ENCODE measurements around the gene IFI27L1.
A peak's percentile ranks its signal among the peaks of the same experiment; 100 is the strongest.
"Not testable (repeated sequence)": the region's sequence is repeated elsewhere in the genome, so short reads cannot be mapped to it uniquely, and the experiment has no call there.

The IFI27L1 gene

DNA sequence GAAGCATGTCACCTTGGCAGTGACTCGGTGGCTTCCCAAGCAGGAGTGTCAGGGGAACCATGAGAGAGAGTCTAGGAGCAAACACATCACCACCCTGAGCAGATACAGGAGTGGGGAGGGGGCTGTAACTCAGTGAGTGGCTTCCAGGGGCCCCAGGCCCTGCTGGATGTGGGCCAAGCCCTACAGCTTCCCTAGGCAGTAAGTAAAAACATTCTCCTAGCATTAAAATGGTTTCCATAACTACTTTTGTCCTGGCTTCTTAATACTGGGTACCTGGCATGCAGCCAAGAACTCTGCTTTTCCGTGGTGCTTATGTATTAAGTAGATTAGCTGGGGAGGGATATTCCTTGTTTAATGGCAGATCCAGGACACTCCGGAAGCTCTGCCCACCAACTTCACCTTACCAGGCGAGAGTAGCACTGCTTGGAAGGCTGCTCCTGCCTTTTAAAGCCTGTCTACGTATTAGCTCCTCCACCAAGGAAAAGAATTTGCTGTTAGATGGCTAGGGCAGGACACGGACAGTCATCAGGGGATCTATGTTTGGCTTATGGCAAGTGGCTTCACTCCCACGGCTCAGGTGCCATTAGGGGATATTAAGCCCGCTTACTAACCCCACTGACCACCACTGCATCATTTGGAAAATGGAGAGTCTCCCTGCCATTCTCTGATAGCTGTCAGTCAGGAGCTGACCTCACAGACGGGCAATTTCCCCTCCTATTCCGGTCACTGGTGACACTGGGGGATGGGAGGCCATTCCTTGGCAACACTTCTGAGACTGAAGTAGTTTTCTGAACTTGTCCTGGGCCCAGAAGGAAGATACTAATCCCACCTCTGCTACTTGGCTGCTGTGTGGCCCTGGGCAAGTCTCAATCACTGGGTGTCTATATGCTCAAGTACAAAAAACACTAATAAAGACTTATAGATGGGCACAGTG is 32.2 kb upstream of the IFI27L1 start:
- no peak for DNase-seq (ENCODE audit: low read depth)

DNA sequence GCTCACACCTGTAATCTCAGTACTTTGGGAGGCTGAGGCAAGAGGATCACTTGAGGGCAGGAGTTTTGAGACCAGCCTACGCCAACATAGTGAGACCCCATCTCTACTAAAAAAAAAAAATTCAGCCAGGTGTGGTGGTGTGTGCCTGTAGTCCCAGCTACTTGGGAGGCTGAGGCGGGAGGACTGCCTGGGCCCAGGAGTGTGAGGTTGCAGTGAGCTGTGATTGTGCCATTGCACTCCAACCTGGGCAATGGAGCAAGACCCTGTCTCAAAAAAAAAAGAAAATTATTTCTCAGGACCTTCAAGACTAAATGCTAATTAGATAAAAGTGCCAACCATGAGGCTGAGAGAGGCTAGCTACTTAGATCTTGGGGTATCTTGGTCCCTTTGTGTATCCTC is 31.5 kb upstream of the IFI27L1 start:
- DNase-seq (ENCODE audit: low read depth): no peak

DNA sequence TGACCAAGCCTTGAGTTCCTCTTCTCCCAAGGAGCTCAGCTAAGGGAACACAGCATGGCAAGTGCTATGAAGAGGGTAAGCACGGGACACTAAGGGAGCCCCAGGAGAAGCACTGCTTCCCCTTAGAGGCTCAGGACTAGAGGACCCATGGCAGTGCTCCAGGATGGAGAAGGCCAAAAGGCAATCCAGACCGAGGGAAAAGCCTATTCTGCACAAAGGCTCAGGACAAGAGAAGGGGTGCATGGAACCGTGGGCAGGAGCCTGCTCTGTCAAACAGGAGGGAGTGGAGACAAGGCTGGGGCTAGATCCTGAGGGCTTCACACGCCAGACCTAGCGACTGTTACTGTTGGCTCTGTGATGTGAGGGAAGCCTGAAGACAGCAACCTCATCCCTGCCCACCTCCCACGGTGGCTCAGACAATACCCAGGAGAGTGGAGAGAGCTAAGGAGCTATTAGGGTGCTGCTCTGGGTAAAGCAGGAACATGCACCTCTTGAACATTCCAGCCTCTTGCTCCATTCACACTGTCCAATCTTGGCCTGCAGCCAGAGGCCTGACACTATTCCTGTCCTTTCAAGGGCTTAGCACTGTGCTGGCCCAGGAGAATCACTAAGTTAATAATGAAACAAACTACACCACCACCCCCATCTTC is 30.8 kb upstream of the IFI27L1 start:
- DNase-seq (ENCODE audit: low read depth): no peak

DNA sequence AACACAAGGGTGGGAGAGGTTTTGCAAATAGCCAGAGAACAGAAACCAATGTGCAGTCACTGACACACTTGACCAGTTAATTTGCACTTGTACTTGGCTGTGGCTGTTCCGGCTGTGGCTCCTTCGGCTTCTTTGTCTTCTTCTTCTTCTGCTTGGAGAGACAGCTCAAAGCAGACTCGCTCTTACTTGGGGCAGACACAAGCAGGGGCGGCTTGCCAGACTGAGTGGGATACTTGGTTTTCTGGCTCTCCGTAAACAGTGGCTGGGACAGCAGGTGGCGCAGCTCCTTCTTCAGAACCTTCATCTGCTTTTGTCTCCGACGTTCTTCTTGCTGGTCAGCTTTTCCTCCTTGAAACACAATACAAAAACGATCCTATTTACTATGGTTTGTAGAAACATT is 30.0 kb upstream of the IFI27L1 start:
- DNase-seq (ENCODE audit: low read depth): peak; percentile 42

DNA sequence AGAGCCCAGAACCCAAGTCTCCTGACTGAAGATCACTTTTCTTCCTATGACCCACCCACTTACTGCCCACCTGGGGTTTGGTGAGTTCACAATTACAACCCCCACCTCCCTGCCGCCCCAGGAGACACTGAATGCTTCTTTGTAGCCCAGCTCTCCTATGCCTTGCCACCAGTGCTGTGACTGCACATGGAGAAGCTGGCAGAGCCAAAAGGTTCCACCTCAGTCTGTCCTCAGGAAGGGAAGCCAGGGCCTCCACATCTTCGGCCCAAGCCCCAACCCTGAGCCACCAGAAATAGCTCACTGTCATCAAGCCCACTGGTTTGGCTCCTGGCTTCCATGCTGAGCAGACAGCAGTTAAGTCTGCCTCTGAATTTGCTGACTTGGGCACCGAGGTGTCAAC is 29.3 kb upstream of the IFI27L1 start:
- no peak for DNase-seq (ENCODE audit: low read depth)

DNA sequence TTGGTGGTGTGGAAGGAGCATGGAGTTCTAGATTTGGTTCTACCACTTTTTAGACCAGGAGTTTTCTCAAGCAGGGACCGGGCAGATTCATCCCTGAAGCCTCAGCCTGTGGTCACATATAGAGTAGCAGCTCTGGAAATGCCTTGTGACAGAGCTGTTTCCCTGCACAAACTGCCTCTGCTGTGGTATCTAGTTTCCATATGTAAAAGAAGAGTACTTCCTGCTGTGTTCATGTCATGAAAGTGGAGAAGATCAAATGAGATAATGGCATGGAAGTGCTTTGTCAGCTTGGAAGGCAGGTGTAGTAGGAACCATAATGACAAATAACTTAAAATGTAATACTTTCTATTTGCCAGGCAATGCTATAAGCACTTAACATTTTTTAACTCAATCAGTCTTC is 28.9 kb upstream of the IFI27L1 start:
- DNase-seq (ENCODE audit: low read depth): no peak

DNA sequence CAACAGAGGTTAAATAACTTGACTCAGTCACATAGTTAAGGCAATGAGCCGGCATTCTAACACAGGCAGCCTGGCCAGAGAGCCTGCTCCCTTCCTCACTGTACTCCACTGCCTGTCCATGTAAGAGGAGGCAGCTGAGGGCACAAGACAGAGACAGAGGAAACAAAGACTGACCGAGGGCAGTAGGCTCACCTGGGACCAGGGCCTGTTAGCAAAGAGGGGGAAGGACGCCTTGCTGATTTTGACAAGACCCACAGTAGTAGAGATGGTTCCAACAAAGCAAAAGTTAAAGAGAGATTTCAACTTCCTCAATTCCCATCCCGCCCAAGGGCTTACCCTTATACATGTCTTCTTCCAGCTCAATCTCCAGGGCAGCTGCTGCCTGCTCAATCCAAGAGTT is 28.4 kb upstream of the IFI27L1 start:
- no peak for DNase-seq (ENCODE audit: low read depth)

DNA sequence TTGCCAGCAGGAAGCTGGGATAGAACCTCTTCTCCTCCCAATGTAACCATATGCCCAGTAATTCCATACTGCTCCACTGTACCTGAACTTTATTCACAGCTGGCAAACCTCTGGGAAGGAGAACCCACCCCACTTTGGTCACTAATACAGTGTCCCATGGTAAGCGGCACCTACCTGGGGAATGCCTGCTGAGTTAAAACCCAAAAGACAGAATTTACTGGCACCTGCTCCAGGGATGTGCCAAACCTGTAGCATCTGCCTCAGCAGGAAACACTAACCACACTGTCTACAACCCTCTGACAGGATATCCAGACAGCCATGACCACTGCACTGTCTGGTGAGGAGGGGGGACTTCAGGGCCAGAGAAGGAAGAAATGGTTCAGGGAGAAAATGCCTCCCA is 26.7 kb upstream of the IFI27L1 start:
- DNase-seq (ENCODE audit: low read depth): no peak

DNA sequence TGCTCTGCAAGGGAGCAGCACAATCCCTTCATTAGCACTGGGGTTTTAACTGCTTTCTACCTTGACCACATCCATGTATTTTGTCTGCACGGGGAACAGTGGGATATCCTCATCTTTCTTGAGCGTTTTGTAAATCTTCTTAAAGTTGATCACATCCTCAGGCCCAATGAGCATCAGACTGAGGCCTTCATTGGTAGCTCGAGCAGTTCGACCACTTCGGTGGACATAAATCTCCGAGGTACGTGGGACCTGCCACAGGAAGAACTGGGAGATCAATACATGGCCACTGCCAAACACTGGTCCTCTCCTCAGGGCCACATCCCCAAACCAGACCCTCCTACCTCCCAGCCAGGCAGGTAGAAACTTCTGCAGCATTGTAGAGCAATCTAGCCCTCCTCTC is 26.2 kb upstream of the IFI27L1 start:
- DNase-seq (ENCODE audit: low read depth): no peak

DNA sequence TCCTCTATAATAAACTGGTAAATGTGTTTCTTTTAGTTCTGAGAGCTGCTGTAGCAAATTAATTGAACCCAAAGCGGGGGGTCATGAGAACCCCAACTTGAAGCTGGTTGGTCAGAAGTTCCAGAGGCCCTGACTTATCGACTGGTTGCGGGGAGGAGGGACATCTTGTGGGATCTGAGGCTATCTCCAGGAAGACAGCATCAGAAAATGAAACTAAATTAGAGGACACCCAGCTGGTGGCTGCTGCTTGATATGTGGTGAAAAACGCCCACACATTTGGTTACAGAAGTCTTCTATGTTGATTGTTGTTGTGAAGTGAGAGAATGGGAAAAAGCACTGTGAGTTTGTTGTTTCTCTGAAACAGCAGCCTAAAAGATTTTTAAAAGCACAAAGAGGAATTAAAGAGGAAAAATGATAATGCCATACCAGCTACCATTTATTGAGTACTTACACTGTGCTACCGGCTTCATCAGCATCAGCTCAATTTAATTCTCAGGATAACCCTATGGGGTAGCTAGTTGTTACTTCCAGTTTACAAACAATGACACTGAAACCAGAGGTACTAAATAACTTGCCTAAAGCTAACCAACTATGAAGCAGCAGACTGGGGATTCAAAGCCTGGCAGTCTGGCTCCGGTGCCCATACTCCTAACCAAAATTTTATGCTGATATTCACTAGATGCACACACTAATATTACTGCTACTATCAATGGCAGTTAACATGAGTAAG is 24.4 kb upstream of the IFI27L1 start:
- DNase-seq (ENCODE audit: low read depth): peak; percentile 17

DNA sequence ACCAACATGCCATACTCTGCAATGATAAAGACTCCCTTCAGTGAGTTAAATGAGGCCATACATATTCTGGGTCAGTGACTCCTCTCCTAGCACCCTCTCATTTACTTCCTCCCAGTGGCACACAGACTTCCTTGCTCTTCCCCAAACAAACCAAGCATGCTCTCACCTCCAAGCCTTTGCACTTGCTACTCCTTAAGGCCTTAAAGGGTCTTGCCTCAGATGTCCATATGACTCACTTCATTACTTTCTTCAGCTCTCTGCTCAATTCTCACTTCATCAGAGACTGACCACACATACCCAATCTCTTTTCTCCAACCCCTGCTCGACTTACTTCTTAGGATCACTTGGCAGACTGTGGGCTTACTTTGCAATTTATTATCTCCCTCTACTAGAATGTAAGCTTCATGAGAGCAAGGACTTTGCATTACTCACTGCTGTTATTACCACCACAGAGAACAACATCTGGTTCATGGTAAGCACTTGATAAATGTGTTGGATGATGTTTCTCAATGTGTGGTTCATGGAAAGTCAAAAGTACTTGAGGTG is 22.9 kb upstream of the IFI27L1 start:
- peak; percentile 8 for DNase-seq (ENCODE audit: low read depth)

DNA sequence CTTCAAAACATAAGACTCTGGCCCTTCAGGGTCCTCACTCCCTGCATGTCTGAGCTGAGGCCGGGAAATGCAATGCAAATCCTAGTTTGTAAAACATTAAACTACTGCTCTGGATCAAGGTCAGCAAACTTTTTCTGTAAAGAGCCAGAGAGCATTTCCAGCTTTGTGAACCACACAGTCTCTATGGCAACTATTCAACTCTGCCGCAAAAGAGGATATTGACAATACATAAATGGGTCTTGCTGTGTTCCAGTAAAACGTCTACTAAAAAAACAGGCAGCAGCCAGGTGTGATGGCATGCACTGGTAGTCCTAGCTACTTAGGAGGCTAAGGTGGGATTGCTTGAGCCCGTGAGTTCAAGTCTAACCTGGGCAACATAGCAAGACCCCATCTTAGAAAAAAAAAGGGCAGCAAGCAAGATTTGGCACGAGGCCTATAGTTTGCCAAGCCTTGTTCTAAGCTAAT is 22.4 kb upstream of the IFI27L1 start:
- no peak for DNase-seq (ENCODE audit: low read depth)

DNA sequence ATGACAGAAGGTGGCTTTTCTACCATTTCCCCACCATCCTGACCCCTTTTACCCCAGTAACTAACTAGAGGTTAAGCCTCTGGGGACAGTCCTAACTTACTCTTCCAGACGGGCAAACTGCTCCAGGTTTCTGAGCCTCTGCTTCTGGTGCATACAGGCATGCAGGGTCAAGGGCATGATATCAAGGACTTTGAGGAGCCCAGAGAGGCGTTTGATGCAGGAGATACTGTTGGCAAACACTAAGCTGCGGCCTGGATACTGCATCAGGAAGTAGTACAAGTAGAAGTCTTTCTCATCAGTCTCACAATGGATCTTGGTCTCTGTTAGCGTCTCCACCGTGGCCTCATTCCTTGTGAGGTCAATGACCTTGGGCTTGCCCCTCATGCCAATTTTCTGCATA is 21.1 kb upstream of the IFI27L1 start:
- DNase-seq (ENCODE audit: low read depth): no peak

DNA sequence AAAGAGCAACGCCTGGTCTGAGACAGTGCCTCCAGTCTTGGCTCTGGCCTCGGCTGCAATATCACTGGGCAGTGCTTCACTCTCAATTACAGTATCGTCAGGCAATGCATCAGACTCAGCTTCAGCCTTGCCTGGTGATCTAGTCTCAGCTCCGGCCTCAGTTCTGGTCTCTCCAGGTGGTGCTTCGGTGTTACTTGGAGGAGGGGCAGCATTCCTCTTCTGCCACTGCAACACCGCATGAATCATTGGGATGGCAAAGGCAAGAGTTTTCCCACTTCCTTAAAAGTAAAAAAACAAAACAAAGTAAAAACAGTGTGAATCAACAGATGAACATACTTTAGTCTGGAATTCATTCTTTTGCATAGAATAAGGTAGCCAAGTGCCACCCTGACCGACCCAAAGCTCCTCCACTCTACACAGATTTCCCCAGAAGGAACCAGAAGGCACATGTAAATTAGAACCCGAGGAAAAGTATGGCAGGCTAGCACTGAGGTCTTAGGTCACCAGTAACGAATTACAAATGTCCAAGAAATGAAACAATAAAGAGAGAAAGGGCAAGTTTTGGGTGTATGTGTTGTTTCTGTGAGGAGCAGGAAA is 18.7 kb upstream of the IFI27L1 start:
- DNase-seq (ENCODE audit: low read depth): peak; percentile 62

DNA sequence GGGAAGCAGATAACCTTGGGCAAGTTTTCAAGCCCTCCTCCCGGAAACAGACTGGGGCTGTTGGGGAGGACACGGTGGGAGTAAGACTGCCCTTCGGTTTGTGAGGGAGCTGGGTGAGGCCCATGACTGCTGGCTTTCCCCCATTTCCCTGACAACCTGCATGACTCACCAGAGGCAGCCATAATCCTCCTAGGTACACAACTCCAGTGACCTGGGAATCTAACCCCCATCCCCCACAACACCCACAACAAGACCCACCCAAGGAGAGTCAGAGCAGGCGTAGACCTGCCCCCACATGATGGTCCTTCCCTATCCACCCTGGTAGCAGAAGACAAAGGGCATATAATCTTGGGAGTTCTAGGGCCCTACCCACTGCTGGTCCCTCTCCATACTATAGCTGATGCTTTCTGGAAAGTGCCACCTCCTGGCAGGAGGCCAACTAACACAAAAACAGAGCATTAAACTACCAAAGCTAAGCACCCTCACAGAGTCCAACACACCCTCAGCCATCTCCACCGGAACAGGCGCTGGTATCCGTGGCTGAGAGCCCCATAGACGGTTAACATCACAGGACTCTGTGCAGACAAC is 14.9 kb upstream of the IFI27L1 start:
- DNase-seq (ENCODE audit: low read depth): no peak

DNA sequence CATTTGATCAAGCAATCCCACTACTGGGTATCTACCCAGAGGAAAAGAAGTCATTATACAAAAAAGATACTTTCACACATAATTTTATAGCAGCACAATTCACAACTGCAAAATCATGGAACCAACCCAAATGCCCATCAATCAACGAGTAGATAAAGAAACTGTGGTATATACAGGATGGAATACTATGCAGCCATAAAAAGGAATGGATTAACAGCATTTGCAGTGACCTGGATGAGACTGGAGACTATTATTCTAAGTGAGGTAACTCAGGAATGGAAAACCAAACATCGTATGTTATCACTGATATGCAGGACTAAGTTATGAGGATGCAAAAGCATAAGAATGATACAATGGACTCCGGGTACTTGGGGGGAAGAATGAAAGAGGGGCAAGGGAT is 9.0 kb upstream of the IFI27L1 start:
- DNase-seq (ENCODE audit: low read depth): not testable (repeated sequence)

DNA sequence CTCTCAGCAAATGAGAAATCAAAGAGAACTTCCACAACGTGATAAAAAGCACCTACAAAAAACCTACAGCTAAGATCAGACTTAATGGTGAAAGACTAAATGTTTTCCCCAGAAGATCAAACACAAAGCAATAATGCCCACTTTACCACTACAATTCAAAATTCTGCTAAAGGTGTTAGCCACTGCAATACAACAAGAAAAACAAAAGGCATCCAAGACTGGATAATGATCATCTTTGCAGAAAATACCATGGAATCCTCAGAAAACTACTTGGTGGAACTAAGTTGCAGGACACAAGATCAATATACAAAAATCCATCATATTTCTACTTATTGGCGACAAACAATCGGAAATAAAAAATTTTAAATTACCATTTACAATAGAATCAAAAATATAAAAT is 6.6 kb upstream of the IFI27L1 start:
- DNase-seq (ENCODE audit: low read depth): no peak

DNA sequence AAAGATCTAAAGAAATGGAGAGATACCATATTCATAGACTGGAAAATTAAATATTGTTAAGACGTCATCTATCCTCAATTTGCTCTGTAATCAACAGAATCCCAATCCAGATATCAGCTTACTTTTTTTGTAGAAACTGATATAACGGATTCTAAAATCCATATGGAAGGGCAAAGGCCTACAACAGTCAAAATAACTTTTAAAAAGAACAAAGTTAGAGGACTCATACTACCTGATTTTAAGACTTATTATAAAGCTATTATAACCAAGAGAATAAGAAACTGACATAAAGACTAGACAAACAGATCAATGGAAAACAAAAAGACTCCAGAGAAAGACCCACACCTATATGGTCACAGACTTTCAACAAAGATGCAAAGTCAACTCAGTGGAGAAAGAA is 6.1 kb upstream of the IFI27L1 start:
- DNase-seq (ENCODE audit: low read depth): no peak

DNA sequence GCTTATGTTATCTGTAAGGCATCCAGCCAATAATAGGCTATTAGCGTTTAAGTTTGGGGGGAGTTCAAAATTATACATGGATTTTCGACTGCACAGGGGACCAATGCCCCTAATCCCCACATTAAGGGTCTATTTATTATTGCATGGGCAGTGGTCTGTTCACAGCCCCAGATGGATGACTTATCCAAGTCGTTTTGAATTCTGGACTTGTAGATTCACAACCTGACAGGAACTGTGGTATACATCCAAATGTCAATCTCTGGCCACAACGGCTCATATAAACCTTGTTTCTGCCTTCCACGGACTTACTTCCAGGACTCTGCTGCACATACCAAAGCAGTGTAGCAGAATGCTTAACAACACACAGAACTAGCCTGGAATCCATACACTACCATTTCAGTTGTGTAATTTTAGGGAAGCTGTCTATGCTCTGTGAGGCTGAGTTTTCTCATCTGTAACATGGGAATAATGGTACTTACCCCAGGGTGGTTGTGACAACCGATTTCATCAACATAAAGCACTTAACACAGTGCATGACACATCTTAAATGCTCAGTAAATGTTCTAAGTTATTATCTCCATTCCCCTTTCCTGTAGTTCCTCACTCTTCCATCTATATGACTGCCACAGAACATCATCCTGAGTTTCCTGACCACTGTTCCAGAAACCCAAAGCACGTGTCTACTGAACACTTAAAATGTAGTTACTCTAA is 3.8 kb upstream of the IFI27L1 start:
- DNase-seq (ENCODE audit: low read depth): no peak

DNA sequence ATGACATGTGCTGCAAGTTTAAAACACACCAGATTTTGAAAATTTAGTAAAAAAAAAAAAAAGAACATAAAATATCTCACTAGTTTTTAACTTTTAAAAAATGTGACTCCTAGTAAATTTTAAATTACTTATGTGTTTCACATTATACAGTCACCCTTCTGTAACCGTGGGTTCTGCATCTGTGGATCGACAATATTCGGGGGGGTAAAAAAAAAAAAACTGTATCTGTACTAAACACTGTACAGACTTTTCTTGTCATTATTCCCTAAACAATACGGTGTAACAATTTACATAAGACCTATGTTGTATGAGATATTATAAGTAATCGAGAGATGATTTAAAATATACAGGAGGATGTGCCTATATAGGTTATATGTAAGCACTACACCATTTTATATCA is 3.3 kb upstream of the IFI27L1 start:
- no peak for DNase-seq (ENCODE audit: low read depth)

Data from iris pigment epithelial cell (primary cell).